ENCODE results near the gene PIGK.
A peak's percentile ranks its signal among the peaks of the same experiment; 100 is the strongest.
"Not testable (repeated sequence)": the region's sequence is repeated elsewhere in the genome, so short reads cannot be mapped to it uniquely, and the experiment has no call there.

Gene PIGK

DNA sequence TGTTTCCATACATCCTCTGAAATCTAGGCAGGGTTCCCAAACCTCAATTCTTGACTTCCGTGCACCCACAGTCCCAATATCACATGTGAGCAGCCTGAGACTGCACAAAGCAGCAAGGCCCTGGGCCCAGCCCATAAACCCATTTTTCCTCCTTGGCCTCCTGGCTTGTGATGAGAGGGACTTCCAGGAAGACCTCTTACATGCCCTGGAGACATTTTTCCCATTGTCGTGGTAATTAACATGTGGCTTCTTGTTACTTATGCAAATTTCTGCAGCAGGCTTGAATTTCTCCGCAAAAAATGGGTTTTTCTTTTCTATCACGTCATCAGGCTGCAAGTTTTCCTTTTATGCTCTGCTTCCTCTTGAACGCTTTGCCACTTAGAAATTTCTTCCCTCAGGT is 3.3 kb upstream of the PIGK start:
- intact Hi-C loops (cut with micrococcal nuclease) = no loop called here
- H3K27me3 Mint-ChIP-seq = no peaks in the 10 kb centered on the region
- H3K4me3 Mint-ChIP-seq = no peak overlapping the region
- H3K27ac Mint-ChIP-seq = no peak overlapping the region
- H3K9me3 Mint-ChIP-seq = peaks cover 9% of the 10 kb centered on the region
- peaks cover 6% of the 10 kb centered on the region for H3K36me3 Mint-ChIP-seq (ENCODE audit: low read depth)
- peaks cover 26% of the 10 kb centered on the region for H3K4me1 Mint-ChIP-seq (ENCODE audit: low read depth)

DNA sequence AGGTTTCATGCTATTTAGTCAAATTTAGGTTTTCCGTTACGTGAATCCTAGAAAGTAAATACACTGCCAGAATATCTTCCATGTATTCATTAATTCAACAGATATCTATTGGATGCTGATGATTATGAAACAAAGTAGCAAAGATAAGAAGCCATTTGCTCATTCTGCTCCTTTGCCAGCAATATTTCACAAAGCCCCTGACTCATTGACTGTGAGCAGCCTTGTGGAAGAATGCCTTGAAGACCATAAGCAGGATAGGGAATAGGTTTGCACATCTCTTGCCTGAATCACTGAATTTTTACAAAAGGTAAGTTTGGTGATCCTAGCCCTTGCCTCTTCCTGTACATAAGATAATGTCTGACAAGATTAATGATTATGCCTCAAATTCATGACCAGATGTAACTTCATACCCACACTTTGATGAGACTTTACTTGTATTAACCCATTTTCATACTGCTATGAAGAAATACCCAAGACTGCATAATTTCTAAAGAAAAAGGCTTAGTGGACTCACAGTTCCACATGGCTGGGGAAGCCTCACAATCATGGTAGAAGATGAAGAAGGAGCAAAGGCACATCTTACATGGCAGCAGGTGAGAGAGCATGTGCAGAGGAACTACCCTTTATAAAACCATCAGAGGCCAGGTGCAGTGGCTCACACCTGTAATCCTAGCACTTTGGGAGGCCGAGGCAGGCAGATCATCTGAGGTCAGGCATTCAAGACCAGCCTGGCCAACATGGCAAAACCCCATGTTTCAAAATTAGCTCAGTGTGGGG is 1.6 kb upstream of the PIGK start:
- peaks cover 9% of the 10 kb centered on the region for H3K9me3 Mint-ChIP-seq
- no peak overlapping the region for H3K27ac Mint-ChIP-seq
- intact Hi-C loops (cut with micrococcal nuclease) = no loop called here
- peaks cover 6% of the 10 kb centered on the region for H3K36me3 Mint-ChIP-seq (ENCODE audit: low read depth)
- H3K4me1 Mint-ChIP-seq (ENCODE audit: low read depth) = peaks cover 25% of the 10 kb centered on the region
- no peaks in the 10 kb centered on the region for H3K27me3 Mint-ChIP-seq
- no peak overlapping the region for H3K4me3 Mint-ChIP-seq

DNA sequence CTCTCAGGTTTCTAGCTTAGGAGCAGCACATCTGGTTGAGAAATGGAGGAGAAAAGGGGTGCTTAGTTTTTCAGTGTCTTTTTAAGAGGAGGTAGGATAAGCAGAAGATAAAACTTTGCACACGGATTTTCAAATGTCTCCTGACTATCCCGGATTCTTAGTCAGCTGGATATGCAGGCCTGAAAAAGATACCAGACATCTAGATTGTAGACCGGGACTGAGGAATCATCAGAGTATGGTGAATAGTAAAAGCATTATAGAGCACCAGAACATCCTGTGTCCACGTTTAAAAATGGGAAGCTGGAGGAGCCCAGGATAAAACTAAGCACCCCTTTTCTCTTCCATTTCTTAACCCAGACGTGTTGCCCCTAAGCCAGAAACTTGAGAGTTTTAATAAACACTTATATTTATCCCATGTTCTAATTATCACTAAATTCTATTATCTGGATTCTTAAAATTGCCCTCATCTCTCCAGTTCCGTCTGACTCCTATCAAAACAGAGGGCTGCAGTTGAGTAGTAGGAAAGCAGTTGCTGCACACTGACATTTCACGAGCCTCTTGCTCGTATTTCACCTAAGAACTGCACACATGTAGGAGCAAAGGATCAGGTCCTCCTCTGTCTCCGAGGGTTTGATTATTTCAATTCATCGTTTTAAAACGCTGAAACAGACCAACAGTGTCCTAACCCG is 609 bp downstream of the PIGK start:
- Mint-ChIP-seq H3K4me1 (ENCODE audit: low read depth) (peaks cover 25% of the 10 kb centered on the region), H3K4me3 (peak overlapping the region; percentile 86), H3K36me3 (ENCODE audit: low read depth) (peaks cover 6% of the 10 kb centered on the region), H3K27me3 (no peaks in the 10 kb centered on the region), H3K9me3 (no peaks in the 10 kb centered on the region), H3K27ac (peak overlapping the region; percentile 90)
- intact Hi-C loops (cut with micrococcal nuclease) = loop anchor here (2.0 kb wide), 1 partner anchor 464 kb away; the partner anchor contains the start of gene ZZZ3

DNA sequence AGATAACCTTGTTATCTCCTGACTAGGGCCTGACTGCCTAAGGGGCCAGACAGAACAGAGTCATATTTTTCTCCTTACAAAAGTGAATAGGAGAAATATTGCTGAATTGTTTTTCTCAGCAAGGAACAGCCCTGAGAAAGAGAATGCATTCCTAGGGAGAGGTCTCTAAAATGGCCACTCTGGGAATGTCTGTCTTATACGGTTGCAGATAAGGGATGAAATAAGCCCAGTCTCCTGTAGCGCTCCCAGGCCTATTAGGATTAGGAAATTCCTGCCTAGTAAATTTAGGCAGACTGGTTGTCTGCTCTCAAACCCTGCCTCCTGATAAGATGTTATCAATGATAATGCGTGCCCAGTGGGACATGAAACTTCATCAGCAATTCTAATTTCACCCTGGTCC is 15.2 kb downstream of the PIGK start:
- intact Hi-C loops (cut with micrococcal nuclease); H3K4me3 Mint-ChIP-seq; H3K27me3 Mint-ChIP-seq; H3K27ac Mint-ChIP-seq; H3K4me1 Mint-ChIP-seq (ENCODE audit: low read depth): not testable (repeated sequence)
- Mint-ChIP-seq H3K36me3 (ENCODE audit: low read depth) (peaks cover 22% of the 10 kb centered on the region), H3K9me3 (peaks cover 15% of the 10 kb centered on the region)

DNA sequence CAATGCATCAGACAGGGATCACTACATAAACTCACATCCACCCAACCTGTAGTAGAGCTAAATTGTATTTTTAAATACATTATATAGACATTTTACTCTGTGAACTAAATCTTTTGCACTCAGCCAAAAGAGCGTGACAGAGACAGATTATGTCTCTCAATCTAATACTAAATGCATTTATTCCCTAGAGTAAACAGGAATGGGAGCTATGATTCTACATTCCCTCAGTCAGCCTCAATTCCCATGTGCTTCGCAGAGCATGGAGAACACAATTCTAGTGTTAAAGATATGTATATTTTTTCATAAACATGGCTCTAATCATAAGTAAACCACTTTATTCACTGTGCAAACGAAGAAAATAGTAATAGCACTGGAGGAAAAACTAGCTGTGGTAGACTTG is 16.5 kb downstream of the PIGK start:
- intact Hi-C loops (cut with micrococcal nuclease) = no loop called here
- no peaks in the 10 kb centered on the region for H3K27me3 Mint-ChIP-seq
- H3K27ac Mint-ChIP-seq = no peak overlapping the region
- no peaks in the 10 kb centered on the region for H3K4me1 Mint-ChIP-seq (ENCODE audit: low read depth)
- peaks cover 22% of the 10 kb centered on the region for H3K36me3 Mint-ChIP-seq (ENCODE audit: low read depth)
- peaks cover 15% of the 10 kb centered on the region for H3K9me3 Mint-ChIP-seq
- H3K4me3 Mint-ChIP-seq = no peak overlapping the region

DNA sequence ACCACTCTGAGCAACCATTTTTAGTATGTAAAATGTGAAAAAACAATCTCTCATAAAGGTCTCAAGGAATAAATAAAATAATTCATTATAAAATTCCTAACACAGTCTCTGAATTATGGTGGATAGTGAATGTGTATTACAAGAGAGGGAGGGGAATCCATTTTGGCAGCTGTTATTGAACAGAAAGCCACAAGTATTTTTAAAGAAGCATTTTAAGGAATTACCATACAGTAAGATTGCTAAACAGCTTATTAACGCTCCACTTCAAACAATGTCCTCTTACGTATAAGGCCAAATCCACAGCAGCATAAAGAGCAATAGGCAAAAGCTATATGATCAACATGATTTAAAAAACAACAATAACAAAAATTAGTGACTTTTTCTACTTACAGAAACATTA is 18.4 kb downstream of the PIGK start:
- intact Hi-C loops (cut with micrococcal nuclease) = no loop called here

DNA sequence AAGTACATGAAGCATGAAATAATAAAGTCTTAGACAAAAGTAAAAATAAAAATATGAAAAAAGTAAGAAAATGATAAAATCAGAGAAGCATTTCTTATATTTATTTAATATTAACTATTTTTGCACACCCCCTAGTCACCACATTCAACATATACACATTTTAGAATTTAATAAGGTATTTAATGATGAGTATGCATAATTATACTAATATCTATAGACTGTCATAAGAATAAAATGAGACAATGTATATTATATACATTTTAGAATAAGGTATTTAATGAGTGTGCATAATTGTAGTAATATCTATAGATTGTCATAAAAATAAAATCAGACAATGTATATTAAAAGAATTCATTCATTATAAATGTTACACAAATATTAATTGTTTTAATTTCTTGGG is 18.9 kb downstream of the PIGK start:
- Mint-ChIP-seq H3K36me3 (ENCODE audit: low read depth) (peaks cover 23% of the 10 kb centered on the region), H3K4me1 (ENCODE audit: low read depth) (no peaks in the 10 kb centered on the region), H3K4me3 (no peak overlapping the region), H3K9me3 (peaks cover 15% of the 10 kb centered on the region), H3K27me3 (no peaks in the 10 kb centered on the region), H3K27ac (no peak overlapping the region)
- intact Hi-C loops (cut with micrococcal nuclease) = no loop called here

More for the DNA sequence above, 18.4 kb downstream of the PIGK start:
- Mint-ChIP-seq H3K4me3 (no peak overlapping the region), H3K27ac (no peak overlapping the region), H3K27me3 (no peaks in the 10 kb centered on the region), H3K4me1 (ENCODE audit: low read depth) (no peaks in the 10 kb centered on the region), H3K36me3 (ENCODE audit: low read depth) (peaks cover 28% of the 10 kb centered on the region), H3K9me3 (peaks cover 15% of the 10 kb centered on the region)

DNA sequence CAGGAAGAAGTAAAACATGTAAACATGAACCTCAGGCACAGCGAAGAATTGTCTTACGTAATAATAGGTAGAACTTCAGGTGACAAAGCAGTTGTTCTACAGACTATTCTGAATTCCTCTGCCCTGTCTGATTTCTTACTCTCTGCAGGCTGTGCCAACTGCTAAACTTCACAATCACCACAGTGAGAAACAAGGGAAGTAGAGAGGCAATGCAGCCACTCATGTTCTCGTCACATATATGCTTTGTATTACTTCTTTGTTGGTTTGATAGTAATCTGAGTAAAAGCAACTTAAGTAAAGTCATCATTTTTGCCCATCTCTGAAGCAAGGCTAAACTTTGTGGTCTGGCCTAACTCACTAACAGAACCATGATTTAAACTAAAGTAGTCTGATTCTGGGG is 21.9 kb downstream of the PIGK start:
- Mint-ChIP-seq H3K27ac (no peak overlapping the region), H3K36me3 (ENCODE audit: low read depth) (peaks cover 16% of the 10 kb centered on the region), H3K9me3 (no peaks in the 10 kb centered on the region), H3K27me3 (no peaks in the 10 kb centered on the region), H3K4me1 (ENCODE audit: low read depth) (no peaks in the 10 kb centered on the region), H3K4me3 (no peak overlapping the region)
- intact Hi-C loops (cut with micrococcal nuclease) = no loop called here

DNA sequence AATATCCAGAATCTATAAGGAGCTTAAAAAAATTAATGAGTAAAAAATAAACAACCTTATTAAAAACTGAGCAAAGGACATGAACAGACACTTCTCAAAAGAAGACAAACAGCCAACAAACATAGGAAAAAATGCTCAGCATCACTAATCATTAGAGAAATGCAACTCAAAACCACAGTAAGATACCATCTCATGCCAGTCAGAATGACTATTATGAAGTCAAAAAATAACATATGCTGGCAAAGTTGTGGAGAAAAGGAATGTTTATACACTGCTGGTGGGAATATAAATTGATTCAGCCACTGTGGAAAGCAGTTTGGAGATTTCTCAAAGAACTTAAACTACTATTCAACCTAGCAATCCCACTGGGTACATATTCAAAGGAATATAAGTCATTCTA is 25.3 kb downstream of the PIGK start:
- intact Hi-C loops (cut with micrococcal nuclease) = no loop called here

DNA sequence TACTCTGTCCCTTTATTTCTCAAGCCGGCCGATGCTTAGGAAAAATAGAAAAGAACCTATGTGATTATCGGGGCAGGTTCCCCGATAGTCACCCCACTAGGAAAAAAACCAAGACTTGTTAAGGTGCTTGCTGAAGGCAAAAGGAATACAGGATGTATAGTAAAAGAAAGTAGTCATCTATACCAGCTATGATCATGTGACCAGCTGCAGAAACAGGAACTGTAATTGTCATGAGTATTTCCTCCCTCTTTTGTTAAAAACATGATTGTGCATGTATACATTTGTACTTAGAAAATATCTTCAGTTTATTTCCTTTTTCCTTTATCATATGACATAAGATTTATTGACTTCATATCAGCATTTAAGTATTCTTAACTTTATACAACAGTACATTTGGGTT is 30.5 kb downstream of the PIGK start:
- Mint-ChIP-seq H3K9me3 (peaks cover 19% of the 10 kb centered on the region), H3K4me1 (ENCODE audit: low read depth) (peaks cover 15% of the 10 kb centered on the region), H3K36me3 (ENCODE audit: low read depth) (peaks cover 11% of the 10 kb centered on the region), H3K27me3 (no peaks in the 10 kb centered on the region), H3K27ac (no peak overlapping the region), H3K4me3 (no peak overlapping the region)
- intact Hi-C loops (cut with micrococcal nuclease) = no loop called here

More for the DNA sequence above, 25.3 kb downstream of the PIGK start:
- Mint-ChIP-seq H3K36me3 (ENCODE audit: low read depth) (peaks cover 16% of the 10 kb centered on the region), H3K27me3 (no peaks in the 10 kb centered on the region), H3K9me3 (no peaks in the 10 kb centered on the region), H3K4me1 (ENCODE audit: low read depth) (peaks cover 10% of the 10 kb centered on the region), H3K27ac (no peak overlapping the region), H3K4me3 (no peak overlapping the region)

DNA sequence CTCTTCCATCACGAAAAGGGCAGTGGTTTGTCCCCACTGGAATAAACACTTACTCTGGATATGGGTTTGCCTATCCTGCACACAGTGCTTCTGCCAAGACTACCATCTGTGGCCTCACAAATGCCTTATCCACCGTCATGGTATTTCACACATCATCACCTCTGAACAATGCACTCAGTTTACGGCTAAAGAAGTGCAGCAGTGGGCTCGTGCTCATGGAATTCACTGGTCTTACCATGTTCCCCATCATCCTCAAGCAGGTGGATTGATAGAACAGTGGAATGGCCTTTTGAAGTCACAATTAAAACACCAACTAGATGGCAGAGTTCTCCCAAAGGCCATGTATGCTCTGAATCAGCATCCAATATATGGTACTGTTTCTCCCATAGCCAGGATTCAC is 32.3 kb downstream of the PIGK start:
- Mint-ChIP-seq H3K9me3 (peaks cover 19% of the 10 kb centered on the region), H3K36me3 (ENCODE audit: low read depth) (peaks cover 11% of the 10 kb centered on the region), H3K4me1 (ENCODE audit: low read depth) (peaks cover 15% of the 10 kb centered on the region)
- intact Hi-C loops (cut with micrococcal nuclease); H3K4me3 Mint-ChIP-seq; H3K27ac Mint-ChIP-seq; H3K27me3 Mint-ChIP-seq: not testable (repeated sequence)

DNA sequence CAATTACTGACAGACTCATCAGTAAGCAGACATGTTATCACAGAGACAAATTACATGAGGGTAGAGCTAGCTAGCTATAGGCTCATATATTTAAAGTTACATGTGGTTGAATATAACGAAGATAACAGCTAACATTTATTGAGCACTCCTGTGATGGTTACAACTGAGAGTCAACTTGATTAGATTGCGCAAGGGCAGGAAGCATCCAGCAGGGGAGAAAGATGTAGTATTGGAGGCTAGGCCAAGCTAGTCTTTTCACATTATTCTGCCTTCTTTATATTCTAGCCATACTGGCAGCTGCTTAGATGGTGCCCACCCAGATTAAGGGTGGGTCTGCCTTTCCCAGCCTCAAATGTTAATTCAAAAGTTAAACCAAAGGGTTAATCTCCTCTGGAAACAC is 37.1 kb downstream of the PIGK start:
- H3K4me1 Mint-ChIP-seq (ENCODE audit: low read depth) = no peaks in the 10 kb centered on the region
- peaks cover 38% of the 10 kb centered on the region for H3K9me3 Mint-ChIP-seq
- intact Hi-C loops (cut with micrococcal nuclease) = no loop called here
- peaks cover 26% of the 10 kb centered on the region for H3K36me3 Mint-ChIP-seq (ENCODE audit: low read depth)
- H3K4me3 Mint-ChIP-seq = no peak overlapping the region
- no peak overlapping the region for H3K27ac Mint-ChIP-seq
- no peaks in the 10 kb centered on the region for H3K27me3 Mint-ChIP-seq

DNA sequence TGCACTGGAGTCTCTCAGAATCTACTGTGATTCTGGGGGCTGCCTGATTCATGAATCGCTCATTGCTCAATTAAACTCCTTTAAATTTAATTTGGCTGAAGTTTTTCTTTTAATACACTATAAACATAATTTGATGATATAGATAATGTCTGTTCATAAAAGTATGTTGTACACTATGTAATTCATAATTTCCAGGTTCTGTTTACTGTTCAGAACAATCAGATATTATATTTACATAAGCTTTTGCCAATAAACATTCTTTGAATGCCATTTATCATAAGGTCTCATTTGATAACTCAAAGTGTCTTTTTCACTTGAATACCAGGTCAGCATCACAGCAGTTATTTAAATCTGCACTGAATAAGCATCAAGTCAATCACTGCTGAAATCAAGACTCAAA is 39.6 kb downstream of the PIGK start:
- intact Hi-C loops (cut with micrococcal nuclease) = no loop called here
- H3K36me3 Mint-ChIP-seq (ENCODE audit: low read depth) = peaks cover 15% of the 10 kb centered on the region
- H3K4me1 Mint-ChIP-seq (ENCODE audit: low read depth) = no peaks in the 10 kb centered on the region
- H3K9me3 Mint-ChIP-seq = peaks cover 34% of the 10 kb centered on the region
- no peak overlapping the region for H3K27ac Mint-ChIP-seq
- H3K27me3 Mint-ChIP-seq = no peaks in the 10 kb centered on the region
- H3K4me3 Mint-ChIP-seq = no peak overlapping the region

DNA sequence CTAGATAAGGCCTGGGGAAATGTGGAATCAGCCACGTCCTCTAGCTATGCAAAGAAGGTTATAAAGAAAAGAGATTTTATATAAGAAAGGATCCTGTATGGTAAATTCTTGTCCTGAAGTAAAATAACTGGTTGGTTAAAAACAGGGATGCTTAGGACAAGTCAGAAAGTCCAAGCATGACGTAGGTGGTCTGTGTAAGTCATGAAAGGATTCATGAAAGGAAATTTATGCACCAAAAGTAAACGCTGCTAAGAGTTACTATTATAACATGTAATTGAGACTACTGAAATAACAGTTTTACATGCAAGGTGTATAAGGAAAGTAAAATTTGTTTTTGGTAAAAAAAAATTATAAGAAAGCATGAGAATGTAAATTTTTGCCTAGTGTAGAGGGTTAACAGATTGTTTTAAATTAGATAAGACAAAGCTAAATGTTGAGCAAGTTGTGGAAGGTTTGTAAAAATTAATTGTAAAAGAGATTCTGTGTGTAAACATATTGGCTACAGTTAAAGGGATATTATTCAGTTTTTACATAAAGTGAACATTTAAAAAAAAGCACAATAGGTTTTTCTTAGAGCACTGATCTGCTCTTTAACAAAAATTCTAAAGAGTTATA is 43.9 kb downstream of the PIGK start:
- no peak overlapping the region for H3K4me3 Mint-ChIP-seq
- peaks cover 53% of the 10 kb centered on the region for H3K9me3 Mint-ChIP-seq
- H3K27ac Mint-ChIP-seq = no peak overlapping the region
- no peaks in the 10 kb centered on the region for H3K27me3 Mint-ChIP-seq
- H3K4me1 Mint-ChIP-seq (ENCODE audit: low read depth) = no peaks in the 10 kb centered on the region
- H3K36me3 Mint-ChIP-seq (ENCODE audit: low read depth) = peaks cover 15% of the 10 kb centered on the region
- intact Hi-C loops (cut with micrococcal nuclease) = no loop called here

All from dendritic cell treated with granulocyte-macrophage colony-stimulating factor and Interleukin-4, amounts not matched to agents 40 ng/mL and 50 ng/mL, for 4 days (primary cell).